HCT116 (cell line): ENCODE data around the gene STAM2. TPM values are rescaled to one million over a fixed set of nuclear protein-coding genes. Genes with fewer than 3 reads are reported as not detected.

Source experiments
- ATAC-seq: fragments of 200-7000 bp; cut with Tn5 transposase; 2 replicates; pipeline ENCODE4 v1.9.1; 2020; ENCODE audit warnings: mild to moderate bottlenecking, moderate library complexity
- BruUV-seq: library from RNA; stranded (reverse); fragments of 400-500 nt; replicated peaks from 2 replicates; lab custom pipeline; 2021; lab: Mats Ljungman, UMichigan
- CTCF ChIA-PET: fragments of 300-600 bp; sonication (Branson Sonifier 250); formaldehyde crosslinking; loops from one replicate; lab custom pipeline; 2021; ENCODE audit warnings: antibody characterized with exemption; lab: Charles Lee
- POLR2A ChIA-PET: fragments of 300-600, 350-600 bp; sonication (Branson Sonifier 250); formaldehyde crosslinking; loops from one replicate; lab custom pipeline; 2021; ENCODE audit warnings: antibody characterized with exemption; lab: Charles Lee
- RAD21 ChIA-PET, 2 experiments: fragments of 300-600 bp; sonication (Branson Sonifier 250); formaldehyde crosslinking; loops; one replicate each; lab custom pipeline; 2023; ENCODE audit warnings: low total read pairs in 2 of 2; ENCODE audit not compliant: uncharacterized antibody in 2 of 2, unreplicated experiment in 2 of 2, low non-redundant PET in 1 of 2; lab: Charles Lee
- DNase-seq: peaks from one replicate; pipeline ENCODE4 v3.0.0-alpha.2; 2010; ENCODE audit warnings: low read depth, low spot score
- H2AFZ ChIP-seq: fragments of 200-600 bp; shearing (Covaris generic), sonication (generic); 2 replicates; pipeline ENCODE4 v1.6.1; 2017; ENCODE audit warnings: low read depth, mixed run types, mixed read lengths, antibody characterized with exemption, low read length; ENCODE audit not compliant: poor library complexity, severe bottlenecking
- H3K27ac ChIP-seq: 2 replicates; pipeline ENCODE4 v1.5.1; 2012; ENCODE audit warnings: low read depth, low read length
- H3K27me3 ChIP-seq: fragments of 200-600 bp; sonication (generic); 2 replicates; pipeline ENCODE4 v1.6.1; 2016; ENCODE audit warnings: mixed run types, low read length, mixed read lengths; ENCODE audit not compliant: insufficient read depth
- H3K36me3 ChIP-seq, 2 experiments: fragments of 200-500 bp in 1 of 2; fragments of 200-600 bp in 1 of 2; sonication (Bioruptor generic) in 1 of 2; sonication (generic) in 1 of 2; 2 replicates each; pipeline versions ENCODE4 v1.5.1 to v1.6.1; 2014 to 2016; ENCODE audit warnings: low read length in 2 of 2, inconsistent platforms in 1 of 2, mixed read lengths in 1 of 2, mixed run types in 1 of 2; ENCODE audit not compliant: insufficient read depth in 2 of 2, control insufficient read depth in 1 of 2
- H3K4me1 ChIP-seq, 2 experiments: fragments of 200-600 bp in 1 of 2; sonication (generic) in 1 of 2; 2 replicates each; pipeline versions ENCODE4 v1.5.1 to v1.6.1; 2012 to 2017; ENCODE audit warnings: low read length in 2 of 2, inconsistent platforms in 1 of 2, mild to moderate bottlenecking in 1 of 2, mixed read lengths in 1 of 2, mixed run types in 1 of 2, moderate library complexity in 1 of 2; ENCODE audit not compliant: insufficient read depth in 2 of 2, control insufficient read depth in 1 of 2
- H3K4me2 ChIP-seq: fragments of 200-600 bp; sonication (generic); 2 replicates; pipeline ENCODE4 v1.6.1; 2017; ENCODE audit warnings: mixed run types, low read length, mixed read lengths
- H3K4me3 ChIP-seq, 2 experiments: fragments of 200-600 bp in 1 of 2; sonication (generic) in 1 of 2; replicated peaks in 1 of 2; 2 replicates each; pipeline ENCODE4 v1.5.1; 2011 to 2016; ENCODE audit warnings: low read length in 2 of 2, control low read depth in 1 of 2, low read depth in 1 of 2, mild to moderate bottlenecking in 1 of 2, mixed read lengths in 1 of 2, mixed run types in 1 of 2
- H3K79me2 ChIP-seq: fragments of 200-600 bp; sonication (generic); 2 replicates; pipeline ENCODE4 v1.6.1; 2017; ENCODE audit warnings: mild to moderate bottlenecking, mixed run types, low read length, moderate library complexity, mixed read lengths; ENCODE audit not compliant: insufficient read depth
- H3K9ac ChIP-seq: fragments of 200-600 bp; sonication (generic); 2 replicates; pipeline ENCODE4 v1.6.1; 2016; ENCODE audit warnings: low read length, mixed read lengths
- H3K9me2 ChIP-seq: fragments of 200-600 bp; sonication (generic), shearing (Covaris generic); 2 replicates; pipeline ENCODE4 v1.6.1; 2017; ENCODE audit warnings: mixed run types, mild to moderate bottlenecking, moderate library complexity; ENCODE audit not compliant: insufficient read depth
- H3K9me3 ChIP-seq, 2 experiments: fragments of 200-500 bp in 1 of 2; fragments of 200-600 bp in 1 of 2; sonication (Bioruptor generic) in 1 of 2; sonication (generic) in 1 of 2; 2 replicates each; pipeline ENCODE4 v1.6.1; 2014 to 2017; ENCODE audit warnings: low read length in 2 of 2, mixed read lengths in 2 of 2, inconsistent platforms in 1 of 2, low read depth in 1 of 2, mild to moderate bottlenecking in 1 of 2, mixed run types in 1 of 2, moderate library complexity in 1 of 2; ENCODE audit not compliant: control insufficient read depth in 1 of 2, insufficient read depth in 1 of 2
- H4K20me1 ChIP-seq: fragments of 200-600 bp; sonication (generic), shearing (Covaris generic); 2 replicates; pipeline ENCODE4 v1.6.1; 2017; ENCODE audit warnings: mixed run types, mild to moderate bottlenecking, moderate library complexity; ENCODE audit not compliant: insufficient read depth
- CBX3 ChIP-seq: IDR thresholded peaks from 2 replicates; pipeline ENCODE4 v1.6.1; 2012; ENCODE audit warnings: low read depth
- CEBPB ChIP-seq: IDR thresholded peaks from 2 replicates; pipeline ENCODE4 v1.6.1; 2012; ENCODE audit warnings: low read depth
- EGR1 ChIP-seq: IDR thresholded peaks from 2 replicates; pipeline ENCODE4 v1.6.1; 2012; ENCODE audit warnings: low read depth
- EZH2 ChIP-seq: fragments of 200-600 bp; sonication (generic); IDR thresholded peaks from 2 replicates; pipeline ENCODE4 v1.6.1; 2017; ENCODE audit warnings: antibody characterized with exemption, mixed run types
- FOSL1 ChIP-seq: IDR thresholded peaks from 2 replicates; pipeline ENCODE4 v1.6.1; 2012; ENCODE audit warnings: low read depth
- JUND ChIP-seq: IDR thresholded peaks from 2 replicates; pipeline ENCODE4 v1.6.1; 2012
- POLR2A ChIP-seq: IDR thresholded peaks from 2 replicates; pipeline ENCODE4 v1.7.0; 2011; ENCODE audit warnings: borderline replicate concordance; ENCODE audit not compliant: insufficient read depth, insufficient read length; ENCODE audit errors: extremely low read depth
- POLR2AphosphoS5 ChIP-seq: IDR thresholded peaks from 2 replicates; pipeline ENCODE4 v1.6.1; 2011; ENCODE audit warnings: mild to moderate bottlenecking, low read depth, low read length, moderate library complexity
- RAD21 ChIP-seq: IDR thresholded peaks from 2 replicates; pipeline ENCODE4 v1.6.1; 2012; ENCODE audit warnings: low read depth, mild to moderate bottlenecking
- SIN3A ChIP-seq: IDR thresholded peaks from 2 replicates; pipeline ENCODE4 v1.6.1; 2012; ENCODE audit warnings: low read depth
- SP1 ChIP-seq: IDR thresholded peaks from 2 replicates; pipeline ENCODE4 v1.6.1; 2012; ENCODE audit warnings: low read depth
- SRF ChIP-seq: IDR thresholded peaks from 2 replicates; pipeline ENCODE4 v1.6.1; 2012; ENCODE audit warnings: low read depth
- TCF7L2 ChIP-seq: IDR thresholded peaks from 2 replicates; pipeline ENCODE4 v1.7.0; 2011; ENCODE audit warnings: borderline replicate concordance, inconsistent platforms; ENCODE audit not compliant: insufficient read depth, insufficient read length; ENCODE audit errors: extremely low read depth
- YY1 ChIP-seq: IDR thresholded peaks from 2 replicates; pipeline ENCODE4 v1.6.1; 2011; ENCODE audit warnings: low read length, low read depth, moderate library complexity, mild to moderate bottlenecking; ENCODE audit not compliant: insufficient replicate concordance; ENCODE audit errors: extremely low read depth
- ZFX ChIP-seq: fragments of 450-650 bp; IDR thresholded peaks from 2 replicates; pipeline ENCODE4 v1.6.1; 2017
- intact Hi-C: fragments of 100-400 bp; cut with micrococcal nuclease; formaldehyde crosslinking; loops from 2 replicates; pipeline ENCODE4 v1.10.0; 2022
- total RNA-seq: library from RNA; stranded (reverse); gene quantifications from one replicate; pipeline ENCODE4 v1.2.1, GENCODE V29; 2021; ENCODE audit not compliant: unreplicated experiment
- TF ChIP-seq, protein P1 (sequence below): IDR thresholded peaks from 2 replicates; pipeline ENCODE4 v1.6.1; 2012
- TF ChIP-seq, protein P2 (sequence below): IDR thresholded peaks from 2 replicates; pipeline ENCODE4 v1.6.1; 2012
- TF ChIP-seq, protein P3 (sequence below): IDR thresholded peaks from 2 replicates; pipeline ENCODE4 v1.6.1; 2011; ENCODE audit warnings: mild to moderate bottlenecking, low read length, moderate library complexity; ENCODE audit not compliant: insufficient replicate concordance; ENCODE audit errors: extremely low read depth
- TF ChIP-seq, protein P4 (sequence below), 3 experiments: fragments of 200-600 bp in 1 of 3; sonication (generic) in 1 of 3; IDR thresholded peaks in 2 of 3; conservative IDR thresholded peaks in 1 of 3; 2 replicates each; pipeline ENCODE4 v1.5.1; 2012 to 2017; ENCODE audit warnings: low read depth in 2 of 3, low read length in 2 of 3, antibody characterized with exemption in 1 of 3, borderline replicate concordance in 1 of 3, control low read depth in 1 of 3, mild to moderate bottlenecking in 1 of 3, mixed read lengths in 1 of 3, mixed run types in 1 of 3, moderate library complexity in 1 of 3; ENCODE audit not compliant: insufficient read depth in 1 of 3

Gene STAM2
- total RNA-seq, 1 experiment from 2014 or later, result 19.2 TPM

DNA sequence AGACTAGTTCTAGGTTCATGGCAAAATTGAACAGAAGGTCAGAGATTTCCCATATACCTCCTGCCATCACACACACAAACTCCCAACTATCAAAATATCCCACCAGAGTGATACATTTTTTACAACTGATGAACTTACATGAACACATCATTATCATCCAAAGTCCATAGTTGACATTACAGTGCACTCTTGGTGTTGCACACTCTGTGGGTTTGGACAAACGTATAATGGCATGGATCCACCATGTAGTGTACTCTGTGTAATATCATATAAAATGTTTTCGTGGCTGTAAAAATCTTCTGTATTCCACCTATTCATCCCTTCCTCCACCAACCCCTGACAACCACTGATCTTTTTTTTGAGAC lies 25.9 kb upstream of the STAM2 start (continued):
- TF ChIP-seq, protein P1, sequence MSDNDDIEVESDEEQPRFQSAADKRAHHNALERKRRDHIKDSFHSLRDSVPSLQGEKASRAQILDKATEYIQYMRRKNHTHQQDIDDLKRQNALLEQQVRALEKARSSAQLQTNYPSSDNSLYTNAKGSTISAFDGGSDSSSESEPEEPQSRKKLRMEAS, result no peak
- no peak for TF ChIP-seq ZFX
- no peak for TF ChIP-seq SIN3A
- no peak for TF ChIP-seq JUND

DNA sequence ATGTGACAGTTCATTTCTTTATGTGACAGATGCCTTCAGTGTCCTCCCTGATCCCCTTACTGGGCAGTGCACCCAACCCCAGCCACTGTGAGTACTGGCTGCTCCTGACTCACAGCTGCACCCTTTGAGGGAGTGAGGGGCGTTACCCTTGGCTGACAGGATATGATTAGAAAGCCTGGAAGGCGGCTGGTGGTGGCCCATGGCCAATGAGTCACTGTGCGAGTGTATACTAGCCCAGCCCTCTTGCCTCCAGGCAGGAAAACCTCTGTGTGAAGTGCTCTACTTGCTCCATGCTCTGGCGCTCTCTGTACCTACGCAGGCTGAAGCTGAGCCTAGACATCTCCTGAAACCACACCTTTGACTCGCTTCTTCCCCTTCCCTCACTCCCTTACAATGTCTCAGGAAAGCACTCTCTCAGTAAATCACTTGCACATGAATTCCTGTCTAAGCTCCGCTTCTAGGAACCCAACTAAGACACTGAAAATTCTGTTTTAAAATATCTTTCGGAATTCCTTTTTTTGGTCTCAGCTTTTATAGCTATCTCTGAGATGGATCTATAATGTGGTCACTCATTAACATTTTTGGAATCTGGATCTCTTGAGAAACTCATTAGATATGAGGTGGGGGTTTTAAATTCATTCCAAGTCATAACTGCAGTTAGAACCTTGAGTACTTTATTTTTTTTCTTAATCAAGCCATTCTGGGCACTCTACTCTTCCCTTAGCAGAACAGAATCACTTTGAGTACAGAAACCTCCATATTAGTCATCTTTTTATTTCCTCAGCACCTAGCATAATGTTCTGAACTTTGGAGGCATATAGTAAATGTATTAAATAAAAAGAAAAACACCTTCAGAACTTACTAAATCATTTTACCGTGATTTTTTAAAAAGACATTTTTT lies 25.3 kb upstream of the STAM2 start:
- Histone ChIP-seq H3K9ac (peak overlapping the region; percentile 54), H3K4me2 (peak overlapping the region; percentile 78), H2AFZ (peak overlapping the region; percentile 98), H3K27ac (peak overlapping the region; percentile 51; the same call in 1 of the 2 replicates), H3K27me3 (no peaks in the 10 kb centered on the region), H3K9me2 (no peaks in the 10 kb centered on the region)
- intact Hi-C loops, result loop anchor here (5.0 kb wide), 1 partner anchor 136 kb away; the partner anchor contains the start of gene FMNL2
- peak; percentile 24; the same call in 1 of the 2 replicates for TF ChIP-seq SRF
- no peak for TF ChIP-seq EZH2
- no peak for TF ChIP-seq CEBPB
- TF ChIP-seq CBX3, result peak; percentile 95
- TF ChIP-seq SP1, result peak; percentile 87
- TF ChIP-seq, protein P2, sequence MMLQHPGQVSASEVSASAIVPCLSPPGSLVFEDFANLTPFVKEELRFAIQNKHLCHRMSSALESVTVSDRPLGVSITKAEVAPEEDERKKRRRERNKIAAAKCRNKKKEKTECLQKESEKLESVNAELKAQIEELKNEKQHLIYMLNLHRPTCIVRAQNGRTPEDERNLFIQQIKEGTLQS, result no peak
- peak; percentile 92 for TF ChIP-seq FOSL1
- TF ChIP-seq POLR2A, result peak; percentile 9
- TF ChIP-seq, protein P3, sequence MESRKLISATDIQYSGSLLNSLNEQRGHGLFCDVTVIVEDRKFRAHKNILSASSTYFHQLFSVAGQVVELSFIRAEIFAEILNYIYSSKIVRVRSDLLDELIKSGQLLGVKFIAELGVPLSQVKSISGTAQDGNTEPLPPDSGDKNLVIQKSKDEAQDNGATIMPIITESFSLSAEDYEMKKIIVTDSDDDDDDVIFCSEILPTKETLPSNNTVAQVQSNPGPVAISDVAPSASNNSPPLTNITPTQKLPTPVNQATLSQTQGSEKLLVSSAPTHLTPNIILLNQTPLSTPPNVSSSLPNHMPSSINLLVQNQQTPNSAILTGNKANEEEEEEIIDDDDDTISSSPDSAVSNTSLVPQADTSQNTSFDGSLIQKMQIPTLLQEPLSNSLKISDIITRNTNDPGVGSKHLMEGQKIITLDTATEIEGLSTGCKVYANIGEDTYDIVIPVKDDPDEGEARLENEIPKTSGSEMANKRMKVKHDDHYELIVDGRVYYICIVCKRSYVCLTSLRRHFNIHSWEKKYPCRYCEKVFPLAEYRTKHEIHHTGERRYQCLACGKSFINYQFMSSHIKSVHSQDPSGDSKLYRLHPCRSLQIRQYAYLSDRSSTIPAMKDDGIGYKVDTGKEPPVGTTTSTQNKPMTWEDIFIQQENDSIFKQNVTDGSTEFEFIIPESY, result no peak
- TF ChIP-seq POLR2AphosphoS5, result peak; percentile 75
- TF ChIP-seq YY1, result peak; percentile 56
- TF ChIP-seq RAD21, result peak; percentile 47
- peak; percentile 95 for TF ChIP-seq JUND
- TF ChIP-seq SIN3A, result peak; percentile 55
- peak; percentile 55 for TF ChIP-seq TCF7L2
- TF ChIP-seq, protein P4, sequence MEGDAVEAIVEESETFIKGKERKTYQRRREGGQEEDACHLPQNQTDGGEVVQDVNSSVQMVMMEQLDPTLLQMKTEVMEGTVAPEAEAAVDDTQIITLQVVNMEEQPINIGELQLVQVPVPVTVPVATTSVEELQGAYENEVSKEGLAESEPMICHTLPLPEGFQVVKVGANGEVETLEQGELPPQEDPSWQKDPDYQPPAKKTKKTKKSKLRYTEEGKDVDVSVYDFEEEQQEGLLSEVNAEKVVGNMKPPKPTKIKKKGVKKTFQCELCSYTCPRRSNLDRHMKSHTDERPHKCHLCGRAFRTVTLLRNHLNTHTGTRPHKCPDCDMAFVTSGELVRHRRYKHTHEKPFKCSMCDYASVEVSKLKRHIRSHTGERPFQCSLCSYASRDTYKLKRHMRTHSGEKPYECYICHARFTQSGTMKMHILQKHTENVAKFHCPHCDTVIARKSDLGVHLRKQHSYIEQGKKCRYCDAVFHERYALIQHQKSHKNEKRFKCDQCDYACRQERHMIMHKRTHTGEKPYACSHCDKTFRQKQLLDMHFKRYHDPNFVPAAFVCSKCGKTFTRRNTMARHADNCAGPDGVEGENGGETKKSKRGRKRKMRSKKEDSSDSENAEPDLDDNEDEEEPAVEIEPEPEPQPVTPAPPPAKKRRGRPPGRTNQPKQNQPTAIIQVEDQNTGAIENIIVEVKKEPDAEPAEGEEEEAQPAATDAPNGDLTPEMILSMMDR (IDR thresholded peaks at IDR 0.05 in 2 of 3, conservative IDR thresholded peaks at IDR 0.05 in 1 of 3; ENCODE audit: borderline replicate concordance in 1 of 3, insufficient read depth in 1 of 3, low read depth in 2 of 3, low read length in 2 of 3), result no peak
- TF ChIP-seq, protein P1, result peak; percentile 67
- no peak for TF ChIP-seq EGR1
- TF ChIP-seq, all 23 proteins: peak for 12
- Histone ChIP-seq H3K79me2 (no peaks in the 10 kb centered on the region), H4K20me1 (no peaks in the 10 kb centered on the region), H3K4me1 (peaks cover 12 to 27% of the 10 kb centered on the region in 2 experiments; a peak in 3 of 4 replicates), H3K4me3 (peak overlapping the region; percentile 16 to 49), H3K9me3 (no peaks in the 10 kb centered on the region), H3K36me3 (no peaks in the 10 kb centered on the region)
- ChIA-PET RAD21 (no interaction called here), CTCF (no interaction called here), POLR2A (no interaction called here)
- ATAC-seq (peak; percentile 98), DNase-seq (peak; percentile 96)
- no TSS peak for BruUV-seq
